ENCODE measurements around the gene TYMP. TPM values are rescaled to one million over a fixed set of nuclear protein-coding genes. Genes with fewer than 3 reads are reported as not detected.
A peak's percentile ranks its signal among the peaks of the same experiment; 100 is the strongest.

Gene TYMP
- total RNA-seq, 3 donors from 2014 or later (not counting 1 experiment from before 2014, with no cell fraction given) = 17.7 to 44.6 (median 32.4) TPM

- Mint-ChIP-seq H3K4me1 (peaks cover 14 to 19% of the 10 kb centered on the region in 2 donors), H3K27ac (no peak overlapping the region), H3K9me3 (no peaks in the 10 kb centered on the region), H3K27me3 (ENCODE audit: low read depth in 2 of 2) (peaks cover 6 to 8% of the 10 kb centered on the region in 2 donors), H3K36me3 (no peaks in the 10 kb centered on the region), H3K4me3 (no peak overlapping the region)
- no peak for ATAC-seq
- DNase-seq = no peak
- Histone ChIP-seq H3K36me3 (ENCODE audit: control insufficient read depth, insufficient read depth, low read length) (no peaks in the 10 kb centered on the region), H3K4me1 (ENCODE audit: control insufficient read depth, insufficient read depth, low read length) (peaks cover 33% of the 10 kb centered on the region), H3K9me3 (ENCODE audit: control insufficient read depth, insufficient read depth, low read length) (no peaks in the 10 kb centered on the region), H3K27ac (ENCODE audit: low read length) (no peak overlapping the region), H3K4me3 (ENCODE audit: low read length) (no peak overlapping the region), H3K27me3 (ENCODE audit: control insufficient read depth, insufficient read depth, low read length) (peaks cover 10% of the 10 kb centered on the region)
- WGBS (ENCODE audit: insufficient coverage) = 85% methylated on average over 12 of the region's 12 CpGs
- TF ChIP-seq, protein P1, sequence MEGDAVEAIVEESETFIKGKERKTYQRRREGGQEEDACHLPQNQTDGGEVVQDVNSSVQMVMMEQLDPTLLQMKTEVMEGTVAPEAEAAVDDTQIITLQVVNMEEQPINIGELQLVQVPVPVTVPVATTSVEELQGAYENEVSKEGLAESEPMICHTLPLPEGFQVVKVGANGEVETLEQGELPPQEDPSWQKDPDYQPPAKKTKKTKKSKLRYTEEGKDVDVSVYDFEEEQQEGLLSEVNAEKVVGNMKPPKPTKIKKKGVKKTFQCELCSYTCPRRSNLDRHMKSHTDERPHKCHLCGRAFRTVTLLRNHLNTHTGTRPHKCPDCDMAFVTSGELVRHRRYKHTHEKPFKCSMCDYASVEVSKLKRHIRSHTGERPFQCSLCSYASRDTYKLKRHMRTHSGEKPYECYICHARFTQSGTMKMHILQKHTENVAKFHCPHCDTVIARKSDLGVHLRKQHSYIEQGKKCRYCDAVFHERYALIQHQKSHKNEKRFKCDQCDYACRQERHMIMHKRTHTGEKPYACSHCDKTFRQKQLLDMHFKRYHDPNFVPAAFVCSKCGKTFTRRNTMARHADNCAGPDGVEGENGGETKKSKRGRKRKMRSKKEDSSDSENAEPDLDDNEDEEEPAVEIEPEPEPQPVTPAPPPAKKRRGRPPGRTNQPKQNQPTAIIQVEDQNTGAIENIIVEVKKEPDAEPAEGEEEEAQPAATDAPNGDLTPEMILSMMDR (IDR thresholded peaks at IDR 0.05) = no peak
- intact Hi-C loops (cut with micrococcal nuclease) = no loop called here
Observed at GRCh38 chr22:50477923-50478322, 51.9 kb downstream of the TYMP start.

- intact Hi-C loops (cut with micrococcal nuclease) = no loop called here
- no peaks in the 10 kb centered on the region for H3K36me3 Mint-ChIP-seq
Observed at GRCh38 chr22:50476868-50477267, 52.9 kb downstream of the TYMP start.

More at GRCh38 chr22:50476868-50477267, 52.9 kb downstream of the TYMP start:
- H3K36me3 ChIP-seq (ENCODE audit: control insufficient read depth, insufficient read depth, low read length) = peaks cover 4% of the 10 kb centered on the region
- H3K4me3 ChIP-seq (ENCODE audit: low read length) = no peak overlapping the region
- TF ChIP-seq, protein P1 (IDR thresholded peaks at IDR 0.05) = no peak
- H3K4me3 Mint-ChIP-seq = peak overlapping the region; percentile 76
- peak overlapping the region; percentile 21 to 79 for H3K27ac Mint-ChIP-seq
- peaks cover 17 to 29% of the 10 kb centered on the region in 2 donors for H3K4me1 Mint-ChIP-seq
- H3K9me3 ChIP-seq (ENCODE audit: control insufficient read depth, insufficient read depth, low read length) = no peaks in the 10 kb centered on the region
- WGBS (ENCODE audit: insufficient coverage) = 76% methylated on average over 7 of the region's 7 CpGs
- DNase-seq (no peak), ATAC-seq (no peak)
- H3K27ac ChIP-seq (ENCODE audit: low read length) = no peak overlapping the region
- peaks cover 1% of the 10 kb centered on the region for H3K27me3 ChIP-seq (ENCODE audit: control insufficient read depth, insufficient read depth, low read length)
- H3K4me1 ChIP-seq (ENCODE audit: control insufficient read depth, insufficient read depth, low read length) = peaks cover 37% of the 10 kb centered on the region
- peaks cover 6 to 8% of the 10 kb centered on the region in 2 donors for H3K27me3 Mint-ChIP-seq (ENCODE audit: low read depth in 2 of 2)
- no peaks in the 10 kb centered on the region for H3K9me3 Mint-ChIP-seq

Other genes with a start within 250 kb of the TYMP start
- 10 to 100 TPM in 2 of 3 donors, 1 to 10 TPM in 1; 6.0 to 34.7 (median 18.9) TPM for gene PLXNB2, start 222.4 kb downstream of the TYMP start, total RNA-seq
- 1 to 10 TPM; 3.1 to 5.0 (median 4.5) TPM for gene DENND6B, start 203.0 kb downstream of the TYMP start, total RNA-seq
- gene PPP6R2, start 186.7 kb downstream of the TYMP start, total RNA-seq = 100 to 1,000 TPM in 1 of 3 donors, 10 to 100 TPM in 2; 76.0 to 103 (median 78.1) TPM
- gene SBF1, start 55.0 kb downstream of the TYMP start, total RNA-seq = 100 to 1,000 TPM; 235 to 284 (median 242) TPM
- gene ADM2, start 48.5 kb downstream of the TYMP start, total RNA-seq = 1 to 10 TPM in 2 of 3 donors, under 1 TPM in 1; 0.26 to 2.5 (median 1.5) TPM
- gene MIOX, start 43.2 kb downstream of the TYMP start, total RNA-seq = under 1 TPM in 1 of 3 donors, not detected in 2; 0.23 TPM
- gene LMF2, start 22.3 kb downstream of the TYMP start, total RNA-seq = 100 to 1,000 TPM; 114 to 129 (median 122) TPM
- gene NCAPH2, start 21.8 kb downstream of the TYMP start, total RNA-seq = 100 to 1,000 TPM in 2 of 3 donors, 10 to 100 TPM in 1; 94.5 to 106 (median 104) TPM
- gene SCO2, start 4.4 kb downstream of the TYMP start, total RNA-seq = 10 to 100 TPM in 1 of 3 donors, 1 to 10 TPM in 2; 2.8 to 13.5 (median 8.4) TPM
- 1 to 10 TPM; 2.4 to 6.9 (median 5.3) TPM for gene KLHDC7B, start 15.9 kb upstream of the TYMP start, total RNA-seq
- gene SYCE3, start 32.9 kb upstream of the TYMP start, total RNA-seq = not detected
- gene CPT1B, start 48.4 kb upstream of the TYMP start, total RNA-seq = 10 to 100 TPM; 53.1 to 75.7 (median 55.5) TPM
- gene CHKB, start 52.8 kb upstream of the TYMP start, total RNA-seq = 100 to 1,000 TPM; 166 to 204 (median 180) TPM
- gene MAPK8IP2, start 70.8 kb upstream of the TYMP start, total RNA-seq = under 1 TPM; 0.14 to 0.26 (median 0.18) TPM
- gene ARSA, start 98.1 kb upstream of the TYMP start, total RNA-seq = 10 to 100 TPM; 69.2 to 77.8 (median 69.3) TPM
- under 1 TPM in 1 of 3 donors, not detected in 2; 0.07 TPM for gene SHANK3, start 142.8 kb upstream of the TYMP start, total RNA-seq
- not detected for gene ACR, start 208.2 kb upstream of the TYMP start, total RNA-seq

Measured in natural killer cell (primary cell).